HG03520 (cell line): Measurements from ENCODE around the gene SEMA3A.

ENCODE experiments used
- ATAC-seq: cut with Tn5 transposase; IDR thresholded peaks from one replicate; pipeline ENCODE4 v1.9.1; 2021; ENCODE audit warnings: mild to moderate bottlenecking, moderate library complexity; ENCODE audit not compliant: unreplicated experiment

Gene SEMA3A

DNA sequence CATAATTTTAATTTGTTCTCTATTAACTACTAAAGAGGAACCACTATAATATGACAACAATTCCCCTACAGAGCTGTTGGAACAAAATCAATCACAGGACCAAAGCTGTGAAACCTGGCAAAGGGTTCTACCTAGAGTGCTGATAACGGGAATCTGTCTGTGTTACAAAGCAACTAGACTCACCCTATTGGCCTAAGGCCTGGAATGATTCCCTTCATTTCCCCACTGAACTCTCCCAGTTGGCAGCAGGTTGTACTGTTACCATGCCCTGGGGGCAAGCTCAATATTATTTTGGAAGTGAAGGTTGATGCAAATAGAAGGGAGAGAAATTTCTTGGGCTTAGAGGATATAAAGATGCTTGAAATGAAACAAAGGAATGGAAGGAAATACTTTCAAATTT, 81.8 kb downstream of the SEMA3A start:
- no peak for ATAC-seq

GRCh38 chr7:84111842-84112241, 82.7 kb downstream of the SEMA3A start:
- no peak for ATAC-seq

GRCh38 chr7:84110400-84110799, 84.2 kb downstream of the SEMA3A start:
- no peak for ATAC-seq

GRCh38 chr7:84108787-84109186, 85.8 kb downstream of the SEMA3A start:
- ATAC-seq, result no peak

GRCh38 chr7:84108119-84108518, 86.5 kb downstream of the SEMA3A start:
- ATAC-seq, result no peak

DNA sequence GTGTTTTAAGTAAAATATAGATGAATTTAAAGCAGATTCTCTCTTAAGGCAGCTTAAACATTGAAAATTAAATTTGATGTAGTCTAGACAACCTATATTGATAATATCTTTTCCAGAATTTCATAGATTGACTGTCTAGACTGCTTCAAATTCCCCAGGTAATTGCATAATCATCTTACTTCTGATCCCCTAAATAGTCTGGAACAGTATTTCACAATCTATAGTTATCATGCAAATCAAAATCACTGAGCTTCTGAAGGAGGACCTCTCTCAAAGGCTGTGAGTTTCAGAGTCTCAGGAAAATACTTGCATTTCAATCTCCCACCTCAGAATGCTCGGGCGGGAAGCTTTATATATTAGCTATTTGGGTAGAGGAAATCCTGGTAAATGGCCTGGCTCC, 87.3 kb downstream of the SEMA3A start:
- no peak for ATAC-seq

- ATAC-seq, result no peak
Observed at GRCh38 chr7:84106291-84106690, 88.3 kb downstream of the SEMA3A start.

- ATAC-seq, result no peak
Observed at GRCh38 chr7:84105586-84105985, 89.0 kb downstream of the SEMA3A start.

- ATAC-seq, result no peak
Observed at GRCh38 chr7:84104826-84105225, 89.8 kb downstream of the SEMA3A start.

- ATAC-seq, result no peak
Observed at GRCh38 chr7:84102213-84102612, 92.4 kb downstream of the SEMA3A start.

DNA sequence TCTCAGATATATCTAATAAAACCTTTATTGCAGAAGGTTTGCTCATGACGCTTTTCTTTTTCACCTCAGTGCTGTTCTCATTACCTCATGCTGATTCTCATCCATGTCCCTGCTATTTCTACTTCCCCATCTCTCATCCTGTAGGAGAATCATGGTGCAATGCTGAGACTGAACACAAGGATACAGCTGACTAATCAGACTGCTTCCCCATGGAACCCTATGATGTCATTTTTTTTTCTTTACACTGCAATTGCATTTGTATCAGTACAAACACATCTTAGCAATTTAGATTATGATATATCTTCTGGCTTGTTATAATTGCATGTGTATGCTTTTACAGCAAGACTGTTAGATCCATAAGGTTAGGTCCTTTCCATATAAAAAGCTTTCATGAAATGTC, 93.7 kb downstream of the SEMA3A start:
- ATAC-seq, result no peak

GRCh38 chr7:84095971-84096370, 98.6 kb downstream of the SEMA3A start:
- no peak for ATAC-seq

- ATAC-seq, result no peak
Observed at GRCh38 chr7:84092207-84092606, 102.4 kb downstream of the SEMA3A start.

DNA sequence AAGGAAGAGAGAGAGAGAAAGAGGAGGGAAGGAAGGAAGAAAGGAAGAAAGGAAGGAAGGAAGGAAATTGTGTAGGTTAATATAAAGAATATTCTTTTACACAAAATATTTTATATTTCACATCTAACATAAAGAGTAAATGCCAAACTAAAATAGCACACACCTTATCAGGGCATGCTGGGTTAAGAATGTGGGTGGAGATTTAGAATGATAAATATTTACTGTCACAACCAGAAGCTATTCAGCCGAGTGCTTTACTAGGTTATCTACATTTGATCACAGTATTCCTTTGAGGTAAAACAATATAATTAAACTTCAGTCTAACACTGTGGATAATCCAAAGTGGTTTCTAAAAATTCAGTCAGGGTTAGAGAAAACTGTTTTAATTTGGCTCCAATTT, 103.3 kb downstream of the SEMA3A start:
- no peak for ATAC-seq

DNA sequence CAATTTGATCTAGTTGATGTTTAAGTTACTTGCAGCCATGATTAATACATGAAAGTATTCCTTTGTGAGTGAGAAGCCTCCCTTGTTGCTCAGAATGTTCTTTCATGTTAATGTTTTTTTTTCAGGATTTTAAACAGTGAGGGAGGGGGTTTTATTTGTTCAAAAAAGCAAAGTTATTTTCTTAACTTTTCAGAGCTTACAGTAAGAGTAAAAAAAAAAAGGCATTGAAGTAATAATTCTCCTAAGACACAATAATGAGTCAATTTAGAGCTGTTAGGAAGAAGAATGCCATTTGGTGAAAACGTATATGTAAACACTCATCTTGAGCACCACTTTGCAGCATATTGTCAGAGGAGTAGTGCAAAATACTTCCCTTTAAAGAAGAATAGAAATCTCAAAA, 105.8 kb downstream of the SEMA3A start:
- ATAC-seq, result no peak

GRCh38 chr7:84085998-84086397, 108.6 kb downstream of the SEMA3A start:
- no peak for ATAC-seq

GRCh38 chr7:84085147-84085546, 109.4 kb downstream of the SEMA3A start:
- no peak for ATAC-seq

GRCh38 chr7:84083846-84084245, 110.7 kb downstream of the SEMA3A start:
- ATAC-seq, result no peak

DNA sequence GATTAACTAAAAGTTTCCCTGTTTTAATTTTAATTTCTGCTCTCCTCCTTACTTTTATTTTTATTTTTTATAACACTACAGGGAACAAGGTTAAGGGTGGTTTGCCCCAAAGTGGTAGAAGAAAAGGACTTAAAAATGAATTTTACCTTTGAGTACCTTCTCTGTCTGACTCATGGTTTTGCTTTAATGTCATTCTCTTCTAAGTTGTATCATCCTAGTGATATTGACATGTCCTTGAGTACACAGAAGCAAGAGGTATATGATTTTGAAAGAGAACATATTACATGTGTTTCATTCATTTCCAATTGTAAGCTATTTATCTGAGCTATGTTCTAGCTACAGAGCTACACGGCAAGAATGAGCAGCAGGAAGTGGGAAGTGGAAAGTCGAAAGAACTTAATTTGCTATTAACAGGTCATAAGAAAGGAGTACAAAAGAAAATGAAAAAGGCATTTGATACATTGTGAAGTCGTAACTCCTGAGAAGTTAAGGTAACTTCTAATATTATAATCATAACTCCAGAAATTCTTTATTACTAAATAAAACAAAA, 112.5 kb downstream of the SEMA3A start:
- ATAC-seq, result no peak

DNA sequence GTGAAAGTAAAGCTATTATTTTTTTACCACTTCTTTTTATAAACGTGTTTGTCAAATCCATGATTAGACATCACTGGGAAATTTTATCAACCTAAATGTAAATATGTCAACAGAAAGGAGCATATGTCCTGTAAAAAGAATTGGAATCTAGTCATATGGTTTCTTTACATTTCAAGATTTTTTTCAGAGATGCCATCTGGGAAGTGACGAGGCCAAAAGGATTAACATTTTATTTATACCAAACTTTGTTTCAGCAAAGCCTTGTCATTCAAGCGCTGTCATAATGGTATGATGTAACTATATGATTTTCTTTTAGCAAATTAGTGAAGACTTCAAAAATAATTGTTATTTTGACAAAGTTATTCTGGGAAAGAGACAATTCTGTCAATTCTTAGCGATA, 117.3 kb downstream of the SEMA3A start:
- ATAC-seq, result no peak

- ATAC-seq, result no peak
Observed at GRCh38 chr7:84076219-84076618, 118.4 kb downstream of the SEMA3A start.

GRCh38 chr7:84073186-84073875, 121.3 kb downstream of the SEMA3A start:
- no peak for ATAC-seq

DNA sequence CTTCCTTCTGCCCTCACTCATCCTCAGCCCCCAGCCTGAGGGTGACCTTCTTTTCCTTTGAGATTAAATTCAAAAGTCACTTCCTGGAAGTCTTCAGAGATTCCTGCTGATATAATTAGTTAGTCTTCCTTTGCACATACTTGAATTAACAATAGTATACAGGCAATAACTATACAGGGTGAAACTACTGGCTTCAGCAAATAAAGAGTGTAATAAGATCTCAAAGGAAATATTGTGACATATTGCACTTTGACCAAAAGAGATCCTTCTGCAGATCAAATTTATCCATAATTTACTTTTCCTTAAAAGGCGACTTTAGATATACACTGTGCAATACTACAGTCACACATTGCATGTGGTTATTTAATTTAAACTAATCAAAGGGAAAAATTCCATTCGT, 123.8 kb downstream of the SEMA3A start:
- no peak for ATAC-seq
